Mucosa of descending colon (tissue), 3 donors: ENCODE results near the gene OR2T3. TPM values are rescaled to one million over a fixed set of nuclear protein-coding genes. Genes with fewer than 3 reads are reported as not detected.
"Not testable (repeated sequence)": the region's sequence is repeated elsewhere in the genome, so short reads cannot be mapped to it uniquely, and the experiment has no call there.

Source experiments
- ATAC-seq: fragments of 200-7000 bp; cut with Tn5 transposase; one replicate; pipeline ENCODE4 v1.9.1; 2020; ENCODE audit warnings: mild to moderate bottlenecking, moderate library complexity
- DNase-seq, 3 donors: peaks; one replicate each; pipeline ENCODE4 v3.0.0-alpha.2; 2020
- H3K36me3 ChIP-seq: fragments of 200-600 bp; one replicate; pipeline ENCODE4 v1.8.0; 2021; ENCODE audit warnings: low read depth, mild to moderate bottlenecking
- H3K4me1 ChIP-seq: fragments of 200-600 bp; one replicate; pipeline ENCODE4 v1.8.0; 2021; ENCODE audit warnings: low read depth, mild to moderate bottlenecking
- H3K4me3 ChIP-seq: fragments of 200-600 bp; one replicate; pipeline ENCODE4 v1.8.0; 2021; ENCODE audit warnings: mild to moderate bottlenecking
- H3K9me3 ChIP-seq: fragments of 200-600 bp; one replicate; pipeline ENCODE4 v1.8.0; 2021; ENCODE audit warnings: mild to moderate bottlenecking
- intact Hi-C, 2 donors: fragments of 100-400 bp; cut with DNase I in 1 of 2; cut with micrococcal nuclease in 1 of 2; formaldehyde crosslinking; loops; one replicate each; pipeline versions ENCODE4 v1.11.0 to v1.11.1; 2022; cut with DNase I, micrococcal nuclease
- long read RNA-seq, 2 donors: library from polyadenylated mRNA; unstranded; transcript quantifications; one replicate each; pipeline ENCODE4 v2.0.0, GENCODE V29; 2019 to 2021
- total RNA-seq, 3 donors: library from RNA; stranded (reverse); fragmentation: NEBNext Ultra II Directional in 2 of 3; extraction: Animal tissue kit (Norgen Biotek cat#: 25700) in 2 of 3; gene quantifications; one replicate each; pipeline versions ENCODE4 v1.2.1 to v1.2.4, GENCODE V29; 2021 to 2023
- donor health status: DM: no; HTN: no; CAD: no; lungs with moderate emphysema.
- donor health status: DM: no; HTN: no; CAD: no.
- donor health status: DM: no; HTN: yes; CAD: no.

Gene OR2T3
- not detected for total RNA-seq
- long read RNA-seq, donor 1 = 0 reads
- long read RNA-seq, donor 2 = 0 reads

- H3K4me3 ChIP-seq, H3K36me3 ChIP-seq, H3K9me3 ChIP-seq, H3K4me1 ChIP-seq, DNase-seq, intact Hi-C loops, ATAC-seq: not testable (repeated sequence)
Observed at GRCh38 chr1:248473051-248473450, at the start of gene OR2T3. Gene OR2T3, plus strand, starts transcription at chr1:248473351. Its CDS starts 0 bp downstream, at chr1:248473351.

- intact Hi-C loops, H3K9me3 ChIP-seq, H3K4me3 ChIP-seq, ATAC-seq, H3K36me3 ChIP-seq, DNase-seq, H3K4me1 ChIP-seq: not testable (repeated sequence)
Observed at GRCh38 chr1:248427526-248428191, 45.5 kb upstream of the OR2T3 start.

DNA sequence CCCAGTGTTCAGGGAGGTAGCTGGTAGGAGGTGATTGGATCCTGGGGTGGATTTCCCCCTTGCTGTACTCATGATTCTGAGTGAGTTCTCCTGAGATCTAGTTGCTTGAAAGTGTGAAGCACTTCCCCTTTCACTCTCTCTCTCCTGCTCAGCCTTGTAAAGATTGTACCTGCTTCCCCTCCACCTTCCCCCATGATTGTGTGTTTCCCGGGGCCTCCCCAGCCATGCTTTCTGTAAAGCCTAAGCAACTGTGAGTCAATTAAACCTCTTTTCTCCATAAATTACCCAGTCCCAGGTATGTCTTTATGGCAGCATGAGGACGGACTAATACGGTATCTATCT, 45.0 kb upstream of the OR2T3 start:
- ATAC-seq, intact Hi-C loops, H3K36me3 ChIP-seq, H3K9me3 ChIP-seq, H3K4me1 ChIP-seq, DNase-seq, H3K4me3 ChIP-seq: not testable (repeated sequence)

DNA sequence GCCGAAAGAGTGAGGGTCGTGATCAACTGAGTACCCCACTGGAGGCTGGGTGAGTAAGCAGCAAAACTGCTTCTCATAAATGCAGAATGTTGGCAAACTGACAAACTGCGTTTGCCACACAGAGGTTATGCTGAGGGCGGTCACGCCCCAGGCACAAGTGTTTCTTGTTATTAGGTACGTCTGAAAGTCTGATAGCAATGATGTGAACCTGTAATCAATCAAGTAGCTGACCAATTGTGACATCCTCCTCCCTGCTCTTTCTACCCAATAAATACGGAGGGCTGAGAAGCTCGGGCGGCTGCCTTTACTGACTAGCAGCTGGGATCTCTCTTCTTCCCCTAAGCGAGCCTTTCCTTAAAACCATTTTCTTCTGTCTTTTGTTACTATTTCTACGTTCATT, 41.5 kb upstream of the OR2T3 start:
- DNase-seq, H3K9me3 ChIP-seq, H3K36me3 ChIP-seq, H3K4me1 ChIP-seq, intact Hi-C loops, ATAC-seq, H3K4me3 ChIP-seq: not testable (repeated sequence)

GRCh38 chr1:248432201-248432600, 41.0 kb upstream of the OR2T3 start:
- intact Hi-C loops, ATAC-seq, H3K4me1 ChIP-seq: not testable (repeated sequence)

DNA sequence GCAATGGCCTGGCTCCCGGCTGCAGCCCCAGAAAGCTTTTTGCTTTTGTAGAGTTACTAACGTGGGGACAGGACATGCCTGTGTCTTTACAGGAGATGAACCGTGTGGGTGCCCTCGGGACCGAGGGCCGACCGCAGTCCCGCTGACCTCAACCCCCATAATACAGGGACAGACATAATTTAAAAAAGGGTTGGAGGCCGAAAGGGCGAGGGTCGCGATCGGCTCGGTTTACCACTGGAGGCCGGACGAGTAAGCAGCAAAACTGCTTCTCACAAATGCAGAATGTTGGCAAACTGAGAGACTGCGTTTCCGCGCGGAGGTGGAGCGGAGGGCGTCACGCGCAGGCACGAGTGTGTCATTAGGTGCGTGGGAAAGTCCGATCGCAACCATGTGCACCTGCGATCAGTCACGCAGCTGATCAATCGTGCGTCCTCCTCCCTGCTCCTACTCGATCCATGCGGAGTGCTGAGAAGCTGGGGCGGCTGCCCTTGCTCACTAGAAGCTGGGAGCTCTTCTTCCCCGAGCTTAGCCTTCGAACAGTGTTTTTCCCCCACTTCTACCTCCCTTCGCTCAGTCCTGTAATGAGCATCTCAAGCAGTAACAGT, 39.2 kb upstream of the OR2T3 start:
- H3K4me3 ChIP-seq, H3K36me3 ChIP-seq, ATAC-seq, H3K4me1 ChIP-seq, intact Hi-C loops, H3K9me3 ChIP-seq: not testable (repeated sequence)
- peak in 1 of 3 donors; percentile 34 for DNase-seq

More at GRCh38 chr1:248432201-248432600, 41.0 kb upstream of the OR2T3 start:
- H3K9me3 ChIP-seq, DNase-seq, H3K36me3 ChIP-seq, H3K4me3 ChIP-seq: not testable (repeated sequence)

- H3K36me3 ChIP-seq, H3K4me3 ChIP-seq, DNase-seq, intact Hi-C loops, ATAC-seq, H3K4me1 ChIP-seq, H3K9me3 ChIP-seq: not testable (repeated sequence)
Observed at GRCh38 chr1:248434913-248435312, 38.2 kb upstream of the OR2T3 start.

DNA sequence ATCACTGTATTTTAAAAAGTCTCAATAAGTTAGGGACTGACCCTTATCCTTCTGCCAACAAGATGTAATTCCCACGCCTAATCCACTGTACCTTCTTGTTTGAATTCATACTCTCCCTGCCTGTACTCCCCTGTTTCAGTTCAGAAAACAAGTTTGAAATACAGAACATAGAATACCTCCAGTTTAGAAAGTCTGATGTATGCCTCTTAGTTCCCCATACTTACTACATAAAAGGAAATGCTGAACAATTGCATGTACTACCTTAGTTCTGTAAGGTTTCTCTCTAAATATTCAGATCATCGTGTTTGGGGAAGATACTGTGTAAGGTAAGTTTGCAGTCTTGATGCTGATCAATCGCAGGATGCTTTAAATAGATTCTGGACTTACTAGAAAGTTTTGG, 36.8 kb upstream of the OR2T3 start:
- H3K4me3 ChIP-seq, H3K36me3 ChIP-seq, H3K9me3 ChIP-seq, H3K4me1 ChIP-seq, intact Hi-C loops, DNase-seq, ATAC-seq: not testable (repeated sequence)

- H3K36me3 ChIP-seq, ATAC-seq, DNase-seq, H3K4me3 ChIP-seq, H3K4me1 ChIP-seq, intact Hi-C loops, H3K9me3 ChIP-seq: not testable (repeated sequence)
Observed at GRCh38 chr1:248438668-248439067, 34.5 kb upstream of the OR2T3 start.

GRCh38 chr1:248439283-248439682, 33.9 kb upstream of the OR2T3 start:
- H3K4me1 ChIP-seq, ATAC-seq, H3K4me3 ChIP-seq, H3K36me3 ChIP-seq, H3K9me3 ChIP-seq, DNase-seq, intact Hi-C loops: not testable (repeated sequence)

GRCh38 chr1:248442500-248443277, 30.5 kb upstream of the OR2T3 start:
- ATAC-seq, DNase-seq, H3K9me3 ChIP-seq, H3K36me3 ChIP-seq, H3K4me3 ChIP-seq, intact Hi-C loops, H3K4me1 ChIP-seq: not testable (repeated sequence)

- H3K4me3 ChIP-seq, H3K36me3 ChIP-seq, H3K9me3 ChIP-seq, H3K4me1 ChIP-seq, ATAC-seq, DNase-seq, intact Hi-C loops: not testable (repeated sequence)
Observed at GRCh38 chr1:248444603-248445002, 28.5 kb upstream of the OR2T3 start.

GRCh38 chr1:248445399-248445798, 27.8 kb upstream of the OR2T3 start, which contains the start of gene OR2T2:
Gene OR2T2, plus strand, starts transcription at chr1:248445637. Its CDS starts 7,161 bp downstream, at chr1:248452798.
- H3K9me3 ChIP-seq, H3K4me1 ChIP-seq, H3K36me3 ChIP-seq, intact Hi-C loops, DNase-seq, H3K4me3 ChIP-seq, ATAC-seq: not testable (repeated sequence)

- ATAC-seq = peak; percentile 33
- H3K4me1 ChIP-seq, DNase-seq, H3K4me3 ChIP-seq, intact Hi-C loops, H3K9me3 ChIP-seq, H3K36me3 ChIP-seq: not testable (repeated sequence)
Observed at GRCh38 chr1:248448409-248449074, 24.6 kb upstream of the OR2T3 start.
